HG03025 (cell line): ENCODE results near the gene CLCN2.
A peak's percentile ranks its signal among the peaks of the same experiment; 100 is the strongest.

Experiments
- ATAC-seq: cut with Tn5 transposase; IDR thresholded peaks from one replicate; pipeline ENCODE4 v1.9.1; 2021; ENCODE audit warnings: mild to moderate bottlenecking, moderate library complexity; ENCODE audit not compliant: unreplicated experiment, low FRiP score

The CLCN2 gene

DNA sequence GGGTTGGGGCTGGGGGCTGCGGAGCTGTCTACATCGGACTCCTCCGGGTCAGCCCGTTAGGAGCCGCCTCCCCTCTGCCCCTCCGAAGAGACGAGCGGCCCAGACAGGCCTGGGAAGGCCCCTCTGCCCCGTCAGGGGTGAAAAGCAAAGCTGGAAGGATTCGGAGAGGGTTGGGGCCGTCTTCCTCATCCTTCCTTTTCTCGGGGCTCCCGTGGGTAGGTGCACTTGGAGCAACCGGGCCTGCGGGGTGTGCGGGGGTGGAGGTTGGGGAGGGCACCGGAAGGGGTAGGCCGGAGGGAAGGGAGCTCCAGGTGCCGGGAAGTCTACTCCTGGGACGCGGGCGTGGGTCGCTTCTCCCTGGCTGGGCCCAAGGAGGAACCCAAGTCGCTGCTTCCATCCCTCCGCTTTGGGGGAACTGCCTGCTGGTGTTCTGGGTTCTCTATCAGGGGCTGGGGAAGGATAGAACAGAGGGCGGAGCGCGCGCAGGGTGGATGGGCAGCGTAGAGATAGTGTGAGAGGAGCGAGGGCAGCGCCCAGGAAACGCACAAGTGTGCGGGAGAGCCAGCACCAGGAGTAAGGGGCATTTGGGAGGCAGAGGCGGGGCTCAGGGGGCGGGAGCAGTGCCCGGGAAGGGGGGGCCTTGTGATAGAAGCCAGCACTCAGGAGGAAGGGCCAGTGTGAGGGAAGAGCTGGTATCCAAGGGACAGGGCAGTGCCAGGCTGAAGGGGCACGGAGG lies 695 bp upstream of the CLCN2 start:
- ATAC-seq: peak; percentile 17

DNA sequence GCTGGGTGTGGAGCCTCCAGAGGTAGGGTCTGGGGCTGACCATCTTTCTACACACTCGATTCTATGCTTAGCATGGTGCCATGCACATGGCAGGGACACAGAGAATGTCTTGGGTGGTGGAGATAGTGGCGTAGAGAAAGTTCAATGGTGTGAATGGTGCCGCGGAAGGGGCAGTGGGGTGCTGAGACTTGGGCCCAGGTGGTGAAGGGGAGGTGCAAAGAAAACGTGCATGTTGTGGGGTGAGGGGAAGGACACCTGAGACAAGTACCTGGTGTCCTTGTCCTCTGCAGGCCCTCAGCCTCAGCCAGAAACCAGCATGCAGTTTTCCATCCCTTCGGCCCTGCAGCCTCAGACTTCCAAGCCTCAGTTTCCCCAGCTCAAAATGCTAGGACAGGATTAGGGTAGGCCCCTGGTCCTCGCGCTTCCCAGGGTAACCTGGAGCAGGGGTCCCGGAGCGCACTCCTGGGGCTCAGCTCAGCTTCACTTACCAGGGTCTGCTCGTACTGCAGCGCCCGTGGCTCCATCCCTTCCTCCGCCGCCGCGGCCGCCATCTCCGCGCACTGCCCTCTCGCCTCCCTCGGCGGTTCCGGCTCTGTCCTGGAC lies 375 bp downstream of the CLCN2 start:
- ATAC-seq: no peak

- no peak for ATAC-seq
Observed at GRCh38 chr3:184360070-184360928, 1.1 kb downstream of the CLCN2 start.

GRCh38 chr3:184359610-184360009 lies 1.8 kb downstream of the CLCN2 start:
- no peak for ATAC-seq

DNA sequence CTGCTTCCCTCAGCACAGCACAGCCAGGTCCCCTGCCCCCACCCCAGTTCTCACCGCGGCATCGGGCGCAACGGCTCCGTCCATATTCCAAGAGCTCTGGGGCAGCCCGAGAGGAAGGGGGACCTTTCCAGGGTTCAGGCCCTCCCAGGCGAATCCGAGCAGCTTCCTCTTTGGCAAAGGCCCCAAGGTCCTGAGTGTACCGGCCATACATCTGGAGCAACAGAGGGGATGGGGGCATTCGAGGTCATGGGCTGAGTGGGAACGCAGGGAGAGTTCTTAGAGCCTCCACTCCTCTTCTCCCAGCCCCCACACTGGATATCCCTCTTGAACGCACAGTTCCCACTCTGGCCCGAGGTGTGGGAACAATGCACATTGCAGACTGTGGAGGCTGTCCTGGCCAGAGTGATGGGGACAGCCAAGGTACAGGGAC lies 2.5 kb downstream of the CLCN2 start:
- no peak for ATAC-seq

- ATAC-seq: no peak
Observed at GRCh38 chr3:184358124-184358767, 3.2 kb downstream of the CLCN2 start.

- no peak for ATAC-seq
Observed at GRCh38 chr3:184357248-184358123, 3.9 kb downstream of the CLCN2 start.

DNA sequence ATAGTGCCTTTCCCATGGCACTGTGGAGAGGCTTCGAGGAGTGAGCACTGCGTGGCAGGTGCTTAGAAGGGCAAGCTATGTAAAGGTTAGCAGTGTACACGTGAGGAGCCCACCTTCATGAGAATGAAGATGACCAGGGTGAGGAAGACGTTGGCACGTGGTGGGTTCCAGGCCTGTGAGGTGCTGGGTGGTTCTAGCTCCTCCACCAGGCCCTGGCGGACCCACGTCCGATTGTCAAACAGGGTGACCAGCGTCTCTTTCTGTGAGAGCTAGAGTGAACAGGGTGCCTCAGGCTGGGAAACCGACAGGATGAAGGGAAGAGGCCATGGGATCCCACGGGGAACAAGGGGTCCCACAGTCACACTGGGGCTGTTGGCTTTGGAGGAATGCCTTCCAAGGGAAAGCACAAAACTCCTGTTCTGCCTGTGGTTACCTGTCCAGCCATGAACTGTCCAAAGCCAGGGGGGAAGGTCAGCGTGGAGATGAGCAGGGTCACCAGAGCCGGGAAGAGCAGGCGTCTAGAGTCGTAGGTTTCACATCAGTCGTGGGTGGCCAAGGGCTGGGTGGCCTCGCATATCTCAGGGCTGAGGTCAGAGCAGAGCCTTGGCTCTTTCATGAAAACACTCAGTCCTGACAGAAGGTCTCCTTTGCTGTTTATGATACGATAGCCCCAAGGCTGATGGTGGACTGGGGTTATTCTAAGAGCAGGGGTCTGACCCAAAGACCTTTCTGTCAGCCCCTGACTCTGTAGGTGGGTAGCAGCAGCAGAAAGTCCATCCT lies 6.0 kb downstream of the CLCN2 start:
- no peak for ATAC-seq

GRCh38 chr3:184354754-184355153 lies 6.7 kb downstream of the CLCN2 start:
- no peak for ATAC-seq

DNA sequence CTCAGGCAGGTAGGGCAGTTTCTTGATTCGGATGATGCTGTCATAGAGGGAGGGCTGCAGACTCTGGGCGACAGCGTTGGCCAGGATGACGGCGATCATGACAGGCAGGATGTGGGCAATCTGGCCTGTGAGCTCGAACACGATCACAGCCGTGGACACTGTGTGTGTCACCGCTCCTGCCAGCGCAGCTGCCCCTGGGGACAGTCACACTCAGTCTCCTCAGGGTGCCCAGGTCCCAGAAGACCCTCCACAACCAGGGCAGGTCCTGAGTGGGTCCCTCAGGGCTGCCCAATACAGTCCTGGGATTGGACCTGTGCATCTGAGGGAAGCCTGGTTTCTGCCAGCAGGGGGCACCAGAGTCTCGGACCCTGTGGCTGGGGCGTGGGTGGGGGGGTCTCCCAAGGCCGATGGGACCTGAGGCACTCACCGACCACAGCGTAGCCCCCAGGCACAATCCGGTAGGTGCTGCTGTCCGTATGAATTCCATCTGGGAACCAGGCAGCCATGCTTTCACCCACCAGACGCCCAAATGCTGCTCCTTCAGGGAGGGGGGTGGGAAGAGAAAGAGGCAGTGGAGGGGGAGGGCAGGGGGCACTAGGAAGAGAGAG lies 7.2 kb downstream of the CLCN2 start:
- no peak for ATAC-seq

- ATAC-seq: no peak
Observed at GRCh38 chr3:184353546-184353941, 7.9 kb downstream of the CLCN2 start.

DNA sequence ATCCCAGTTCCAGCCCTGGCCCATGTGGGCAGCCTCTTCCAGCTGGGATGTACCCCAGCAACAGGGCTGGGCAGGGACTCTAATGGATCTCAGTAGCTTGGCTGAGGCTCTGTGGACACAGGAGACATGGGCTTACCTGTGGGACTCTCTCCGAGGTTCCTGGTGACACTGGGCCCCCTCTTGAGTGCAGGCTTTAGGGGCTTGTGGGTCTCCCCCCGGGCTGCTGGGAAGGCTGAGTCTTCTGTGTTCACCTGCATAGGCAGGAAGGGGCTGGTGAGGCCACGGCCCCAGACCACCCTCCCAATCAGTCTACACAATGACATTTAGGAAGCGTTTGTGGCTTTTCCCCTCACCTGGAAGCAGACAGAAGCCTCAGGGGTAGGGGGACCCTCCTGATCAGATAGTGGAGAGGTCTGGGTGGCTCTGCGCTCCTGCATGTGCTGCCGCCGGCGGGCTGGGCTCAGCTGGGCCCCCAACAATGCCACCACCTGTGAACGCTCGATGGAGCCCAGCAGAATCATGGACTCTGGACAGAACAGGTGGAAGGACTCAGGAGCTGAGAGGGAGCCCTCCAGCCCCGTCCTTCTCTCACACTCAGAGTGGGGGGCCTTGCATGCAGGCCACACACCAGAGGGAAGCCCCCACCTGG lies 8.4 kb downstream of the CLCN2 start:
- no peak for ATAC-seq

- ATAC-seq: no peak
Observed at GRCh38 chr3:184352149-184352785, 9.1 kb downstream of the CLCN2 start.

- ATAC-seq: no peak
Observed at GRCh38 chr3:184351511-184352148, 9.8 kb downstream of the CLCN2 start.

DNA sequence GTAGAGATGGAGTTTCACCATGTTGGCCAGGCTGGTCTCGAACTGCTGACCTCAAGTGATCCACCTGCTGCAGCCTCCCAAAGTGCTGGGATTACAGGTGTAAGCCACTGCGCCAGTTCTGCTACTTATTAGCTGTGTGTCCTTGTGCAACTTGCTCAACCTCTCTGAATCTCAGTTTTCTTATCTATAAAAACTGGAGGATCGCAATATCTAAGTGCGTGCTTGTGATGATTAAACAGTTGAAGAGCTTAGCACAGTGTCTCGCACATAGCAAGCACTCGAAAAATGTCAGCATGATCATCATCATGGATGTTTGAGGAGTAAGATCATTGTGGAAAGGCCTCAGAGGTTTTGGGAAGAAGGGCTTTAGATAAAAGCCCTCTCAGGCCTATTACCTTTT lies 10.8 kb downstream of the CLCN2 start:
- ATAC-seq: no peak

DNA sequence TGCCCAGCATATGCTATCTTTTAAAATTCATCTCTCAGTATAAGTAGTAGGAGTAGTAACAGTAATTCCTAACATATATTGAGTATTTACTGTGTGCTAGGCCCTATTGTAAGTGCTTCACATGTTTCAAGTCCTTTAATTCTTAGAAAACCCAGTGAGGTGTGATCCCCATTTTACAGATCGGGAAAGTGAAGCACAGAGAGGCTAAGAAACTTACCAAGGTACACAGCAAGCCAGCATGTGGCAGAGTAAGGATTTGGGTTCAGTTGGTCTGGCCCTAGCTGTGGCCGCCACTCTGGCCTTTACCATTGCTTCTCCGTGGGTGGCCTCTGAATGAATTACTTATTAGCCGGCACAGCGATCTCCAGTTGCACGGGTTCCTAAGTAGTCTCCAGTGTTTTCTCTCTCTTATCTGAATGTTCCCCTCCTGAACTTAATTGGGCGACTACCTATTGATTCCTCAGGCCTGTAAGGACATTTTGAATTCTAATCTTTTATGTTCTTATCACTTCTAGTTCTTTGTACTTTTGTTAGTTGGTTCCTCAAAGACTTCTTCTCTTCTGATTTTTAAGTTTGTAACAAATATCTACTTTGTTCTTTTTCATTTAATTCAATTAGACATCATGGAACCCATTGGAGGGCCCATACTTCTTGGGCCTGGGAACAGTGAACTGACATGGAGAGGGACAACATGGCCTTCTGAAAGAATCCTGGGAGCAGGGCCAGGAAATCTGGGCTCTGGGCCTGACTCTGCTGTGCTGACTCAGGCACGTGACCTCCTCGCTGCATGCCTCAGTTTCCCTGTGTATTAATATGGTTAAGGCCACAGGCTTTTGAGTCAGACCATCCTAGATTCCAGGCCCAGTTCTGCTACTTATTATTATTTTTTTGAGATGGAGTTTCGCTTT lies 11.6 kb downstream of the CLCN2 start:
- ATAC-seq: no peak

- no peak for ATAC-seq
Observed at GRCh38 chr3:184348057-184348382, 13.4 kb downstream of the CLCN2 start.
